HepG2 (cell line): ENCODE results near the gene RAB32. TPM values are rescaled to one million over a fixed set of nuclear protein-coding genes. Genes with fewer than 3 reads are reported as not detected.
A peak's percentile ranks its signal among the peaks of the same experiment; 100 is the strongest.

Experiments used
- DNMT3B ChIP-seq: conservative IDR thresholded peaks from 2 replicates; pipeline ENCODE4 v1.6.1; 2016; ENCODE audit warnings: missing biosample characterization, control low read depth
- KDM3A ChIP-seq: IDR thresholded peaks from 2 replicates; pipeline ENCODE4 v1.6.1; 2018; ENCODE audit warnings: low read depth, missing compliant biosample characterization
- KDM4B ChIP-seq: sonication (generic); formaldehyde crosslinking; IDR thresholded peaks from 2 replicates; pipeline ENCODE4 v1.4.0; 2020; ENCODE audit warnings: missing genetic modification reagents
- MXI1 ChIP-seq: IDR thresholded peaks from 3 replicates; pipeline ENCODE4 v1.6.1; 2012; ENCODE audit warnings: low read depth, low read length, inconsistent platforms, borderline replicate concordance
- NFATC3 ChIP-seq: sonication (generic); formaldehyde crosslinking; IDR thresholded peaks from 2 replicates; pipeline ENCODE4 v1.5.1; 2020; ENCODE audit warnings: mild to moderate bottlenecking, missing genetic modification reagents
- NFIB ChIP-seq: sonication (generic); formaldehyde crosslinking; IDR thresholded peaks from 2 replicates; pipeline ENCODE4 v1.9.0; 2021; ENCODE audit warnings: missing genetic modification reagents, mild to moderate bottlenecking, borderline replicate concordance
- RFXAP ChIP-seq: sonication (generic); formaldehyde crosslinking; IDR thresholded peaks from 2 replicates; pipeline ENCODE4 v1.4.0; 2020; ENCODE audit warnings: missing genetic modification reagents, borderline replicate concordance
- RNF219 ChIP-seq: sonication (generic); formaldehyde crosslinking; IDR thresholded peaks from 2 replicates; pipeline ENCODE4 v1.5.0; 2020; ENCODE audit warnings: mild to moderate bottlenecking, missing genetic modification reagents
- SP140L ChIP-seq: sonication (generic); formaldehyde crosslinking; IDR thresholded peaks from 2 replicates; pipeline ENCODE4 v1.4.0; 2020; ENCODE audit warnings: missing genetic modification reagents, borderline replicate concordance
- ZMYM2 ChIP-seq: sonication (generic); formaldehyde crosslinking; IDR thresholded peaks from 2 replicates; pipeline ENCODE4 v1.8.0; 2022; ENCODE audit warnings: mild to moderate bottlenecking, missing genetic modification reagents
- ZNF207 ChIP-seq: fragments of 450-650 bp; IDR thresholded peaks from 2 replicates; pipeline ENCODE4 v1.6.1; 2016; ENCODE audit warnings: antibody characterized with exemption, borderline replicate concordance
- ZNF337 ChIP-seq: sonication (generic); formaldehyde crosslinking; IDR thresholded peaks from 2 replicates; pipeline ENCODE4 v1.5.1; 2020; ENCODE audit warnings: missing genetic modification reagents, low read depth, mild to moderate bottlenecking, borderline replicate concordance
- ZNF646 ChIP-seq: sonication (generic); formaldehyde crosslinking; IDR thresholded peaks from 2 replicates; pipeline ENCODE4 v1.9.0; 2021; ENCODE audit warnings: mild to moderate bottlenecking, missing genetic modification reagents
- ZSCAN22 ChIP-seq: sonication (generic); formaldehyde crosslinking; IDR thresholded peaks from 2 replicates; pipeline ENCODE4 v1.4.0; 2020; ENCODE audit warnings: mild to moderate bottlenecking, missing genetic modification reagents
- polyA plus RNA-seq, 8 experiments: library from polyadenylated mRNA; depleted of rRNA in 3 of 8; stranded (reverse) in 7 of 8; unstranded in 1 of 8; fragments of >200 nt; fragmentation: Illumina TruSeq in 4 of 8; extraction: Trizol in 4 of 8; gene quantifications; 2 replicates each; pipeline versions ENCODE4 v1.2.1 to v1.2.3, GENCODE V29; 2011 to 2016; ENCODE audit warnings: low read depth in 4 of 8, missing spikeins in 1 of 8, mixed read lengths in 1 of 8; ENCODE audit not compliant: insufficient read depth in 1 of 8
- total RNA-seq, 5 experiments: library from RNA; depleted of rRNA; stranded (reverse); fragments of >200 nt; fragmentation: Illumina TruSeq; extraction: Trizol; gene quantifications; 2 replicates each; pipeline ENCODE4 v1.2.3, GENCODE V29; 2016; ENCODE audit warnings: low read depth in 1 of 5
- TF ChIP-seq, protein P1 (sequence below): sonication (generic); formaldehyde crosslinking; IDR thresholded peaks from 2 replicates; pipeline ENCODE4 v1.5.0; 2020; ENCODE audit warnings: missing genetic modification reagents, mild to moderate bottlenecking, borderline replicate concordance
- TF ChIP-seq, protein P2 (sequence below): sonication (generic); formaldehyde crosslinking; IDR thresholded peaks from 2 replicates; pipeline ENCODE4 v1.4.0; 2020; ENCODE audit warnings: mild to moderate bottlenecking, missing genetic modification reagents
- TF ChIP-seq, protein P3 (sequence below): IDR thresholded peaks from 2 replicates; pipeline ENCODE4 v1.6.1; 2018; ENCODE audit warnings: missing genetic modification reagents, mild to moderate bottlenecking, missing compliant biosample characterization

RAB32 gene
- total and polyA plus RNA-seq, 2 of the 13 experiments (the other 11 are each of a cell fraction or from before 2014, with no cell fraction given), result 43.7 to 93.9 TPM

DNA sequence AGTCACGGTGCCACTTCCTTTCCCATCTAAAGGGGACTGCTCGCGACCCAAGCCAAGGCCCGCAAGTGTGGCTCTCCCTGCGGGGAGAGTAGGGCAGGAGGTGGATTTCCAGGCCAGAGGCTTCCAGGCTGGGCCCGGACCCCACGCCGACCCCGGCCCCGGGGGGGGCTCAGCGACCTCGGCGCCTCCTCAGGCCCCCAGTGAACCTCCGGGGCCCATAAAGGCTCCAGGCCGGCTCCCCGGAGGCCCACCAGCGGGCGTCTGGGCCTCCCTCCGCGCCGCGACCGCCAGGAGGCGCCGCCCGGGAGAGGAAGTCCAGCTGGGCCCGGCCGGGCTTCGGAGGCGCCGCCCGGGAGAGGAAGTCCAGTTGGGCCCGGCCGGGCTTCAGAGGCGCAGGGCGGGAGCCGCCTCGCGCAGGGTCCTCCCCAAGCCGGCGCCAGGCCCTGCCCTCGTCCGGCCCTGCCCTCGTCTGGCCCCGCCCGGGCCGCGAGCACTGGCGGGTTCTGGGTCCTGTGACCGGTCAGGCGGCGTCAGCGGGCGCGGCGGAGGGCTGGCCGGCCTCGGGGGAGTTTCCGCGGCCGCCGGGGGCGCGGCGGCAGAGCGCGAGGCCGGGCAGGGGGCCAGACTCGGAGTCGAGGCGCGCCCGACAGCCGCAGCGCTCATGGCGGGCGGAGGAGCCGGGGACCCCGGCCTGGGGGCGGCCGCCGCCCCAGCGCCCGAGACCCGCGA lies at the start of gene RAB32 (continued):
- TF ChIP-seq ZNF207 (no peak), RFXAP (0 out of 2 replicates have a peak, but pooled peaks have one; percentile 28), ZNF646 (CRISPR knock-in tag) (no peak), MXI1 (peak; percentile 73; the same call in 2 of the 3 replicates), ZSCAN22 (no peak), KDM3A (CRISPR knock-in tag) (0 out of 2 replicates have a peak, but pooled peaks have one; percentile 30), KDM4B (CRISPR knock-in tag) (no peak), ZNF337 (CRISPR knock-in tag) (no peak), ZMYM2 (CRISPR knock-in tag) (no peak), RNF219 (0 out of 2 replicates have a peak, but pooled peaks have one; percentile 59), NFATC3 (no peak), DNMT3B (CRISPR knock-in tag) (0 out of 2 replicates have a peak, but pooled peaks have one; percentile 38), NFIB (CRISPR knock-in tag) (no peak), SP140L (CRISPR knock-in tag) (no peak)
- TF ChIP-seq, protein P1, sequence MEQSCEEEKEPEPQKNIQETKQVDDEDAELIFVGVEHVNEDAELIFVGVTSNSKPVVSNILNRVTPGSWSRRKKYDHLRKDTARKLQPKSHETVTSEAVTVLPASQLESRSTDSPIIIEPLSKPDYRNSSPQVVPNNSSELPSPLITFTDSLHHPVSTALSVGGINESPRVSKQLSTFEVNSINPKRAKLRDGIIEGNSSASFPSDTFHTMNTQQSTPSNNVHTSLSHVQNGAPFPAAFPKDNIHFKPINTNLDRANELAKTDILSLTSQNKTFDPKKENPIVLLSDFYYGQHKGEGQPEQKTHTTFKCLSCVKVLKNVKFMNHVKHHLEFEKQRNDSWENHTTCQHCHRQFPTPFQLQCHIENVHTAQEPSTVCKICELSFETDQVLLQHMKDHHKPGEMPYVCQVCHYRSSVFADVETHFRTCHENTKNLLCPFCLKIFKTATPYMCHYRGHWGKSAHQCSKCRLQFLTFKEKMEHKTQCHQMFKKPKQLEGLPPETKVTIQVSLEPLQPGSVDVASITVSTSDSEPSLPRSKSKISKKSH, result no peak
- TF ChIP-seq, protein P2, sequence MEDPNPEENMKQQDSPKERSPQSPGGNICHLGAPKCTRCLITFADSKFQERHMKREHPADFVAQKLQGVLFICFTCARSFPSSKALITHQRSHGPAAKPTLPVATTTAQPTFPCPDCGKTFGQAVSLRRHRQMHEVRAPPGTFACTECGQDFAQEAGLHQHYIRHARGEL (CRISPR knock-in tag), result no peak
- TF ChIP-seq, protein P3, sequence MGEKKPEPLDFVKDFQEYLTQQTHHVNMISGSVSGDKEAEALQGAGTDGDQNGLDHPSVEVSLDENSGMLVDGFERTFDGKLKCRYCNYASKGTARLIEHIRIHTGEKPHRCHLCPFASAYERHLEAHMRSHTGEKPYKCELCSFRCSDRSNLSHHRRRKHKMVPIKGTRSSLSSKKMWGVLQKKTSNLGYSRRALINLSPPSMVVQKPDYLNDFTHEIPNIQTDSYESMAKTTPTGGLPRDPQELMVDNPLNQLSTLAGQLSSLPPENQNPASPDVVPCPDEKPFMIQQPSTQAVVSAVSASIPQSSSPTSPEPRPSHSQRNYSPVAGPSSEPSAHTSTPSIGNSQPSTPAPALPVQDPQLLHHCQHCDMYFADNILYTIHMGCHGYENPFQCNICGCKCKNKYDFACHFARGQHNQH (CRISPR knock-in tag), result 0 out of 2 replicates have a peak, but pooled peaks have one; percentile 38
